Mucosa of gallbladder (tissue), 1 donor: ENCODE measurements around the gene CCDC28B. TPM values are rescaled to one million over a fixed set of nuclear protein-coding genes. Genes with fewer than 3 reads are reported as not detected.

Experiments used
- DNase-seq: peaks from one replicate; pipeline ENCODE4 v3.0.0-alpha.2; 2020; ENCODE audit warnings: low spot score
- total RNA-seq: library from RNA; stranded (reverse); gene quantifications from one replicate; pipeline ENCODE4 v1.2.1, GENCODE V29; 2021
- donor health status: DM: no; HTN: no; CAD: no.

The CCDC28B gene
- total RNA-seq, 1 donor from 2014 or later: 12.1 TPM

GRCh38 chr1:32221980-32222755 is 21.8 kb downstream of the CCDC28B start, which contains the start of the genes EIF3I and TMEM234:
Gene EIF3I (plus strand): TSS chr1:32222407. CDS start chr1:32222442, 35 bp downstream.
Gene TMEM234 (minus strand): TSS chr1:32222353. CDS start chr1:32222322, 31 bp downstream.
- DNase-seq: peak; percentile 93

- no peak for DNase-seq
Observed at GRCh38 chr1:32223683-32224082, 23.3 kb downstream of the CCDC28B start.

GRCh38 chr1:32224285-32224684 is 23.9 kb downstream of the CCDC28B start:
- no peak for DNase-seq

DNA sequence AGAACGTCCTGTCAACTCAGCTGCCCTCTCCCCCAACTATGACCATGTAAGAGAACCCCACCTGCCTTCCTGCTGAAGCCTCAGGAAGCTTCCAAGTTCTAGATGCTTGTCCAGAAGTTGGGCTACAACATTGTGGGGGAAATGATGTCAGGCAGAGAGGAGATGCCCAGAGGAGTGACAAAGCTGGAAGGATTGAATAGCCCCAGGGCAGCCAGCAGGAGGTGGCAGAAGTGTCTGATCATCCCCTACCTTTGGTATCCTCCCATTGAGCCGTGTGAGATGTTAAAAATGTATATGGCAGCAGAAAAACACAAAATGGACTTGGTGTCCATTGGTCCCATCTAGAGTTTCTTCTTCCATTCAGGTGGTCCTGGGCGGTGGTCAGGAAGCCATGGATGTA is 28.4 kb downstream of the CCDC28B start:
- no peak for DNase-seq

DNA sequence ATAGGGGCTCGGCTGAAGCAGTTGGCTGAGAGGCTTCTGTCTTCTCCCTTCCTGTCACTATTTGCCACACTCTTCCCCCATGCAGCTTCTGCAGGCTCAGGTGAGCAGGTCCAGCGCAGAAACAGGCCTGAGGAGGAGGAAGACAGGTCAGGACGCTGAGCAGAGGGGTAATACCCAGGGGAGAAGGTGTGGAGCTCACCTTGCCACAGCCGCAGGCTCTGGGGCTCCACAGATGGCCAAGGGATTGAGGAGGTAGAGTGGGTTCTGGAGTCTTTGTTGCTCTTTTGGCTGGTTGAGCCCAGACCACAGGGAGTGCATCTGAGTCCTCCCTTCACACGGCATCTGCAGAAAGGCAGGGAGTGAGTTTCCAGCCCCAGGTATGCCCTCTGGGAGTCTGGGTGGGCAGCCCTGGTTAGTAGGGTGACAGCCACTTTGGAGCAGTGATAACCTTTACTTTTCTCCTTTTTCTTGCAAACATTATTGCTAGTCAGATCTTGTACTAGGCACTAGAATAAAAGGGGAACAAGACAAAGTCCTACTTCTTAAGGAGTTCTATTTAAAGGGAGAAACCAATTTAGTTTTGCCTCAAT is 31.5 kb downstream of the CCDC28B start:
- no peak for DNase-seq

DNA sequence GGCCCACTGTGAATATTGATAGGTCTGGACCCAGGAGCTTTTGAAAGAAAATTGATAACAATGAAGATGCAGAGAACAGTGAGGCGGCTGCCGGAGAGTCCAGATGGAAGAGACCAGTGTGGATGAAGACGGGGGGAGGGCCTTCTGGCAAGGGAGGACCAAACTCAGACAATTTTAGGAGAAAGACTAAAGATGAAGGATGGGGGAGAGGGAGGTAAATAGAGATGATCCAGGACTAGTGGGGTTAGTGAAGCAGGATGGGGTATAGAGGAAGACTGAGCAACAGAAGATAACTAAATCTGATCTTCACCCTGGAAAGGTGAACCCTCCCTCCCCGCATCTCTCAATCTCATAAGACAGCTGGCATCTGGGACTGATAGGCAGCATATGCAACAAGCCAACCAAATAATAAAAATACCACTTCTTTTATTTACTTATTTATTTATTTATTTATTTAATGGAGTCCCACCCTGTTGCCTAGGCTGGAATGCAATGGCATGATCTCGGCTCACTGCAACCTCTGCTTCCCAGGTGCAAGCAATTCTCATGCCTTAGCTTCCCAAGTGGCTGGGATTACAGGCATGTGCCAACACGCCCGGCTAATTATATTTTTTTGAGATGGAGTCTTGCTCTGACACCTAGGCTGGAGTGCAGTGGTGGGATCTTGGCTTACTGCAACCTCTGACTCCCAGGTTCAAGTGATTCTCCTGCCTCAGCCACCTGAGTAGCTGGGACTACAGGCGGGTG is 32.3 kb downstream of the CCDC28B start:
- no peak for DNase-seq

- no peak for DNase-seq
Observed at GRCh38 chr1:32234792-32235191, 34.4 kb downstream of the CCDC28B start.

DNA sequence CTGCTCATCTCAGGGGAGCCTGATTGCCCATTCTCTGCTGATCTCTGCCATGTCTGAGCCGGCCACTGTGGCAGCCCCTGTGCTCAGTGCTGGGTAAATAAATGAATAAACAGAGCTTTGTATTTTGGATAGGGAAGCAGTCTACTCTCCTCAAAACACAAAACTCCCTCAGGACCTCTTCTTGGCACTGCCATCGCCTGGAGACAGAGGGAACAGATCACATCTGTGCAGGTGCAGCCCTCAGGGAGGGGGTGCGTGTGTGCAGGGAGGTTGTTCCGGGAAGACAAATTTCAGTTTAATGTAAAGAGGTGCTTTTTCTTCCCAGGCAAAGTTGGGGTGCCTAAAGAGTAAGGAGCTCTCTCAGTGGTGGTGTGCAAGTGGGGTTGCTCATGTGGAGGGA is 38.9 kb downstream of the CCDC28B start:
- DNase-seq: no peak

DNA sequence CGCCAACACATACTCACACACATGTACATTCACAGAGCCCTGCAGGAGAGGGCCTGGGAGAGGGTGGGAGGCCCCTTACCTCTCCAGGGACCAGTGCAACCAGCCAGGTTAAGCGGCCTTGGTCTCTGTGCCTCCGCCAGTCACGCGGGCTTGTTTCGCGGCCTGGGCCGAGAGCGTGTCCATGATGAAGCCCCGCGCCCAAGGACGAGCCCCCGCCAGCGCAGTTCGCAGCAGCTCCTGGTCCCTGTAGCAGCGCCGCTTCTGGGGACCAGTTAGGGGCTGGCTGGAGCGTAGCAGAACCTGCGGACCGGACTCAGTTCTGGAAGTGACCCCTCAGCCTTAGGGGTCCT is 39.4 kb downstream of the CCDC28B start:
- DNase-seq: no peak

- peak; percentile 60 for DNase-seq
Observed at GRCh38 chr1:32240140-32240951, 40.0 kb downstream of the CCDC28B start.

DNA sequence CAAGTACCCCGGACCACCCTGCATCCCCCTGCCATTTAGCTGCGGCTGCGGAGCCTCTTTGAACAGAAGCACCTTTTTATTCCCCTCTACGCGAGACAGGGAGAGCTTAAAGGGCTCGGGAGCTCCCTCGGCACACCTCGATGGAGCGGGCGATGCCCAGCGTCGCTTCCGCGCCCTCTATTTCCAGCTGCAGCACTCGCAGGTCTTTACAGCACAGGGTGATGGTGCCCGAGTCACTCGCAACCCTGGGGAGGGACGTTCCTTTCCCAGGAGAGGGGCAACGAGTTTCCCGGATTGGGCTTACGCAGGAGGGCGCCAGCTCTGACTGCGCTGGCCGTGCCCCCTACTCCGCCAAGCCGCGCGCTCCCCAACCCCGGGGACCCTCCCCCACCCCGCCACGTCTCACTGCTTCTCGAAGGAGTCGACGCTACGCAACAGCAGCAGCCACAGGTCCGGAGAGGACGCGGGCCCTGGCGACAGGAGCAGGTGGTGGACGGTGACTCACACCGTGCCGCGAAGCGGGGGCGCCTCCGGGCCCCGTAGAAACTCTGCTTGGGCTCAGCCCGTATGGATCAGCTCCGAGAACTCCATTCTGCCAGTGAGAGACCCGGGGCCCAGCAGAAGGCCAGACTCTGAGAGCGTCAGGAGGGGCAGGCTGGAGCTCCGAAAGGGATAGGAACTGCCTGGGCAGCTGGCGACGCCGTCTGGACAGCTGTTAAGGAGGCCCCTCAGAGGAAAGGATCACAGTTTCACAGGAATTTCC is 40.8 kb downstream of the CCDC28B start:
- peak; percentile 39 for DNase-seq

DNA sequence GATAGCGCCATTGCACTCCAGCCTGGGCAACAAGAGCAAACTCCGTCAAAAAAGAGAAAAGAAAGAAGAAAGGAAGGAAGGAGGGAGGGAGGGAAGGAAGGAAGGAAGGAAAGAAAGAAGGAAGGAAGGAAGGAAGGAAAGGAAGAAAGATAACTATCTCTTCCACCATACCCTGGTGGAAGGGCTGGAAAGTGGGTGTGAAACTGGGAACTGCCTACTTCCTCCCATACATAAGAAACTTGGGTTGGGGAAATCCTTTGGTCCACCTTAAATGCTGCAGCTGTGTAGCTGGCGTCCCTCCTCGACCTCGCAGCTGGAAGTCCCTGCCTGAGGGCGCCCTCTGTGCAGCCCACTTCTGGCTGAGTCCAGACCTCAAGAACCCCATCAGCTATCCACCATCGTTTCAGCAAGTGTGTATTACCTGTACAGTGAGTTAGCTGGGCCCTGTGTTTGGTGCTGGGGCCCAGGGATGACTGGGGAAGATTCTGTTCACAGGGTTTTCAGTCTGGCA is 42.0 kb downstream of the CCDC28B start:
- DNase-seq: no peak

- DNase-seq: peak; percentile 34
Observed at GRCh38 chr1:32246888-32247273, 46.5 kb downstream of the CCDC28B start, which contains the start of gene FAM167B. Gene FAM167B (plus strand): TSS chr1:32247222. CDS start chr1:32247422, 200 bp downstream.

DNA sequence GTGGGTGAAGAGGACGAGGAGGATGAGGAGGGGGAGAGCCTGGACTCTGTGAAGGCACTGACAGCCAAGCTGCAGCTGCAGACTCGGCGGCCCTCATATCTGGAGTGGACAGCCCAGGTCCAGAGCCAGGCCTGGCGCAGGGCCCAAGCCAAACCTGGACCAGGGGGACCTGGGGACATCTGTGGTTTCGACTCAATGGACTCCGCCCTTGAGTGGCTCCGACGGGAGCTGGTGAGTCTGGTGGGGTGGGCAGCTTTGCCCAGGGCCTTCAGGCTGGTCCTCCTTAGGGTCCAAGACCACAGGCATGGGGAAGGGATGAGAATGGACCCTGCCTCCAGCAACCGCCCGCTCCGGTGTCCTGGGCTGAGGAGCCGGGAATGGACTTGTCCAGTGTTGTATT is 47.1 kb downstream of the CCDC28B start:
- no peak for DNase-seq

GRCh38 chr1:32247983-32248889 is 47.8 kb downstream of the CCDC28B start:
- peak; percentile 82 for DNase-seq

DNA sequence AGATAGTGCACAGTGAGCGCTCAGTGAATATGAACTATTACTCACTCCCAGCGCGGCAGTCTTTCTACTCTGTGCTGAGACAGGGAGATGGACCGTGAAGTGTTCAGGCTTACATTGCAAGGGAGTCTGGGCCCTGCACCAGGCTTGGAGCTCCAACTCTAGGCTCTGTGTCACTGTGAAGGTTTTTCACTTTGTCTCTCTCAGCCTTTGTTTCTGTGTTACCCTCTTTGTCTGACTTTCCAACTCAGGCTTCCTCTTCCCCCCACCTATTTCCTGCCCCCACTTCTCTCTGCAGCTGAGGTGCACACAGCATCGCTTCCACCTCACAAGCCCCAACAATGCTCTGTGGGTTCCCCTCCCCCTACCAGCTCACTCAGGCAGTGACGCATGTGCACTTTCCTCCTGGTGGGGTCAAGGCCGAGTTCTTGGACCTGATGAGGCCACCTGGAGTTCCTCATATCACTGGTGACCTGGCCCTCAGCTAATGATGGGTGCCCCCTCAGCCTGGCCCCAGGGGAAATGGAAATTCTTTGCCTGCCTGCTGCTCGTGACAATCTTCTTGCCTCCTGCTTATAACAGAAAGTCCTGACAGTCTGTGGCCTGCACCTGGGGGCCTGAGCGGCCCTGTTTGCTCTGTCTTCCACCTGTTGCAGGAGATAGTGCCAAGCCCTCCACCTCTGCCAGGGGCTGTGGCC is 49.6 kb downstream of the CCDC28B start:
- DNase-seq: peak; percentile 61

- no peak for DNase-seq
Observed at GRCh38 chr1:32250893-32251716, 50.7 kb downstream of the CCDC28B start, which contains the start of gene LCK. Gene LCK (plus strand): TSS chr1:32251265. CDS start chr1:32274330, 23,065 bp downstream.
